Upper lobe of left lung (tissue), 4 donors: ENCODE results near the gene RELB.

Source experiments
- POLR2AphosphoS5 ChIP-seq, 2 donors: sonication (generic); formaldehyde crosslinking; IDR thresholded peaks; one replicate each; pipeline ENCODE4 v1.5.1; 2017; ENCODE audit warnings: antibody characterized with exemption in 2 of 2
- TF ChIP-seq, protein P1 (sequence below), 6 experiments: fragments of 450-650 bp in 4 of 6; fragments of 200-600 bp in 2 of 6; sonication (generic) in 2 of 6; IDR thresholded peaks; one replicate each; pipeline ENCODE4 v1.5.1; 2016 to 2019; ENCODE audit warnings: antibody characterized with exemption in 6 of 6

DNA sequence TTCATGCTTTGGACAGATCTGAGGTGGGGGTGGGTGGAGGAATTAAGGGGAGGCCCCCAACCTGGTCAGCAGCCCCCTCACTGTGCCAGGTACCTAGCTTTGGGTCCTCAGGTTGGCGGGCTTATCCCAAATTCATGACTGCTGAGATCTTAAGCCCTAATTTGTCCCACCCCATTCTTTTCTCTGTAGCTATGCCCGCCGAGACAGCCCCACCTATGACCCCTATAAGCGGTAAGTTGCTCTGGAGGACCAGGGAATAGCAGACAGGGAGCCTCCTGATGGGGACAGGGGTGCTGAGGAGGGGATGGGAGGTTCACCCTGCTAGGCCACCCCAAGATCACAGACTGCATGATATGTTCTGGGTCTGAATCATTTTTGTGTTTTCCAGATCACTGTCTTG lies 60.7 kb downstream of the RELB start:
- no peak for TF ChIP-seq POLR2AphosphoS5 (IDR thresholded peaks at IDR 0.05)
- TF ChIP-seq, protein P1, sequence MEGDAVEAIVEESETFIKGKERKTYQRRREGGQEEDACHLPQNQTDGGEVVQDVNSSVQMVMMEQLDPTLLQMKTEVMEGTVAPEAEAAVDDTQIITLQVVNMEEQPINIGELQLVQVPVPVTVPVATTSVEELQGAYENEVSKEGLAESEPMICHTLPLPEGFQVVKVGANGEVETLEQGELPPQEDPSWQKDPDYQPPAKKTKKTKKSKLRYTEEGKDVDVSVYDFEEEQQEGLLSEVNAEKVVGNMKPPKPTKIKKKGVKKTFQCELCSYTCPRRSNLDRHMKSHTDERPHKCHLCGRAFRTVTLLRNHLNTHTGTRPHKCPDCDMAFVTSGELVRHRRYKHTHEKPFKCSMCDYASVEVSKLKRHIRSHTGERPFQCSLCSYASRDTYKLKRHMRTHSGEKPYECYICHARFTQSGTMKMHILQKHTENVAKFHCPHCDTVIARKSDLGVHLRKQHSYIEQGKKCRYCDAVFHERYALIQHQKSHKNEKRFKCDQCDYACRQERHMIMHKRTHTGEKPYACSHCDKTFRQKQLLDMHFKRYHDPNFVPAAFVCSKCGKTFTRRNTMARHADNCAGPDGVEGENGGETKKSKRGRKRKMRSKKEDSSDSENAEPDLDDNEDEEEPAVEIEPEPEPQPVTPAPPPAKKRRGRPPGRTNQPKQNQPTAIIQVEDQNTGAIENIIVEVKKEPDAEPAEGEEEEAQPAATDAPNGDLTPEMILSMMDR (IDR thresholded peaks at IDR 0.05), result no peak
